ENCODE data around the gene THAP7.

THAP7 gene

DNA sequence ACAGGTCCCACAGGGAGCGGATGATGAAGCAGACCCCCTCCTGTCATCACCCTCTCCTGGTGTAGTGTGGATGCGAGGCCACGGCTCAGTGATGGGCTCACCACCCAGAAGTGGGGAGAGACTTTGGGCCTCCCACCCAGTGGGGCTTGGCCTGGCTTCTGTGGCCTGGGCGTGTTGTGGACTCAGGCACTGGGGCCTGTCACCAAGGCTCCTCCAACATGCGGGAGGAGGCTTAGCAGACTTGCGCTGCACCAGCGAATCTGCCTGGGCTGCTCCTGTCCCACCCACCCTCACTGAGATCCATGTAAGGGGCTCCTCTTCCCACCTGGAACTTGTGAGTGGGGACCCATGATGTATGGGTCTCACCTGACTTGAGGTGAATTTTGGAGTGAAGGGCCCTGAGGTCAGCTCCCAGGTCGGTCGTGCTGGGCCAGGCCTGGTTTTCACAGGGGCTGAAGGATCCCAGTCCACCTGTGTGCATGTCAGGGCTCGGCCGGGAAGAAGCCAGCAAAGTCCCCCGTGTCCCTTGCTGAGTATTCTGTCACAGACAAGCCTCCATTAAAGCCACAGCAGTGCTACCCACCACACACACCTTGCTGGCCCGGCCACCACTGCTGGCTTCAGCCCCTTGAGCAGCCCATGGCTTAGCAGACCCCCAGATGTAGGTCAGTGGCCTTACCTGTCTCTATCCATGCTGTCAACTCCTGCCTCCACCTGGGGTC is 4.2 kb downstream of the THAP7 start:
- no peaks in the 10 kb centered on the region for H3K36me3 Mint-ChIP-seq (ENCODE audit: low read depth)
- peaks cover 20% of the 10 kb centered on the region for H3K4me1 Mint-ChIP-seq
- H3K9me3 Mint-ChIP-seq: no peaks in the 10 kb centered on the region
- no peak for DNase-seq
- H3K27me3 Mint-ChIP-seq (ENCODE audit: low read depth, poor library complexity): peaks cover 5% of the 10 kb centered on the region
- H3K4me3 Mint-ChIP-seq: no peak overlapping the region
- TF ChIP-seq, protein P1, sequence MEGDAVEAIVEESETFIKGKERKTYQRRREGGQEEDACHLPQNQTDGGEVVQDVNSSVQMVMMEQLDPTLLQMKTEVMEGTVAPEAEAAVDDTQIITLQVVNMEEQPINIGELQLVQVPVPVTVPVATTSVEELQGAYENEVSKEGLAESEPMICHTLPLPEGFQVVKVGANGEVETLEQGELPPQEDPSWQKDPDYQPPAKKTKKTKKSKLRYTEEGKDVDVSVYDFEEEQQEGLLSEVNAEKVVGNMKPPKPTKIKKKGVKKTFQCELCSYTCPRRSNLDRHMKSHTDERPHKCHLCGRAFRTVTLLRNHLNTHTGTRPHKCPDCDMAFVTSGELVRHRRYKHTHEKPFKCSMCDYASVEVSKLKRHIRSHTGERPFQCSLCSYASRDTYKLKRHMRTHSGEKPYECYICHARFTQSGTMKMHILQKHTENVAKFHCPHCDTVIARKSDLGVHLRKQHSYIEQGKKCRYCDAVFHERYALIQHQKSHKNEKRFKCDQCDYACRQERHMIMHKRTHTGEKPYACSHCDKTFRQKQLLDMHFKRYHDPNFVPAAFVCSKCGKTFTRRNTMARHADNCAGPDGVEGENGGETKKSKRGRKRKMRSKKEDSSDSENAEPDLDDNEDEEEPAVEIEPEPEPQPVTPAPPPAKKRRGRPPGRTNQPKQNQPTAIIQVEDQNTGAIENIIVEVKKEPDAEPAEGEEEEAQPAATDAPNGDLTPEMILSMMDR (IDR thresholded peaks at IDR 0.05): no peak
- peak overlapping the region; percentile 82 for H3K27ac Mint-ChIP-seq

DNA sequence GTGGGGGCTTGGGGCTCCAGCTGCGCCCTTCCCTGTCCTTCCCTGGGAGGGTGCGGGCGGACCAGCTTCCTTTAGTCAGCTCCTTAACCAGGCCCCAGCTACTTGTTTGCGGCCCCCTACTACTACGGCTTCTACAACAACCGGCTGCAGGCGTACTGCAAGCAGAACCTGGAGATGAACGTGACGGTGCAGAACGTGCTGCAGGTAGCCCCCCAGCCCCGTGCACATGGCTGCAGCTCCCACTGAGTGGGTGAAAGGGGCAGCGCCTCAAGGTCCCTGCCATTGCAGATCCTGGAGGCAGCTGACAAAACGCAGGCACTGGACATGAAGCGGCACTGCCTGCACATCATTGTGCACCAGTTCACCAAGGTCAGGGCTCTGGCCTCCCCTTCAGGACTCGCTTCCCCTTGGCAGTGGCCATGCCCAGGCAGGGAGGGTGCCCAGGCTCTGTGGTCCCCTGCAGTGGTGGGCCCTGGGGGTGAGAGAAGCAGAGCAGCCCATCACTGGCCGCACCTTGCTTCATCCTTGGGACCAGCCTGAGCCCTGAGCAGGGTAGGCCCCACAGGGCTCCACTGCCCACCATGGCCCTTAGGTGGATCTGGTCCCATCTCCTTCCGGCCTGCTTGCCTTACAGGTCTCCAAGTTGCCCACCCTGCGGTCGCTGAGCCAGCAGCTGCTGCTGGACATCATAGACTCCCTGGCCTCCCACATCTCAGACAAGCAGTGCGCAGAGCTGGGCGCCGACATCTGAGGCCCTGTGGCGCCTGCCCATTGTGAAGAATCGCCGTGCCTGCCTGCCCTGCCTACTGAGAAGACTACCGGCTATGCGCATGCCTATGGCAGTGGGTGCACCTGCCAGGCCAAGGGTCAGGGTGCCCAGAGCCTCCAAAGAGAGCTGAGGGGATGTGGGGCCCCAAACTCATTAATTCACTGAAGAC is 5.1 kb downstream of the THAP7 start:
- no peak overlapping the region for H3K27ac Mint-ChIP-seq
- no peak overlapping the region for H3K4me3 Mint-ChIP-seq
- H3K4me1 Mint-ChIP-seq: peaks cover 18% of the 10 kb centered on the region
- no peak for DNase-seq
- peaks cover 5% of the 10 kb centered on the region for H3K27me3 Mint-ChIP-seq (ENCODE audit: low read depth, poor library complexity)
- TF ChIP-seq, protein P1 (IDR thresholded peaks at IDR 0.05): no peak
- H3K36me3 Mint-ChIP-seq (ENCODE audit: low read depth): no peaks in the 10 kb centered on the region
- no peaks in the 10 kb centered on the region for H3K9me3 Mint-ChIP-seq

DNA sequence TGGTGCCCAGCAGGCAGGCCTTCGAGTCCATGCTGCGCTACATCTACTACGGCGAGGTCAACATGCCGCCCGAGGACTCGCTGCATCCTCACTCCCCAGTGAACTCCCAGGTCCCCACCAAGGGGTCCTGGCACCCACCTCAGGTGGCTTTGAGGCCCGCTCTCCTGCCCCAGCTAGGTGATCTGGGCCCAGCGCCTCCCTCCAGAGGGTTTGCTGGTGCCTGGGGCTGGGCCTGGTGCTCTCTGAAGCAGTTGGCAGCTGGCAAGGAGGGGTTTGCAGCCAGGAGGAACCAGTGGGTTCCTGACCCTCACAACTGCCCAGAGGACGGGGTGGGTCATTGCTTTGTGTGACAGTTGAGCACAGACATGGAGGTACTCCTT is 5.9 kb downstream of the THAP7 start:
- TF ChIP-seq, protein P1 (IDR thresholded peaks at IDR 0.05): no peak
- no peak overlapping the region for H3K4me3 Mint-ChIP-seq
- no peaks in the 10 kb centered on the region for H3K36me3 Mint-ChIP-seq (ENCODE audit: low read depth)
- no peaks in the 10 kb centered on the region for H3K9me3 Mint-ChIP-seq
- peaks cover 11% of the 10 kb centered on the region for H3K4me1 Mint-ChIP-seq
- no peak overlapping the region for H3K27ac Mint-ChIP-seq
- H3K27me3 Mint-ChIP-seq (ENCODE audit: low read depth, poor library complexity): no peaks in the 10 kb centered on the region
- no peak for DNase-seq

DNA sequence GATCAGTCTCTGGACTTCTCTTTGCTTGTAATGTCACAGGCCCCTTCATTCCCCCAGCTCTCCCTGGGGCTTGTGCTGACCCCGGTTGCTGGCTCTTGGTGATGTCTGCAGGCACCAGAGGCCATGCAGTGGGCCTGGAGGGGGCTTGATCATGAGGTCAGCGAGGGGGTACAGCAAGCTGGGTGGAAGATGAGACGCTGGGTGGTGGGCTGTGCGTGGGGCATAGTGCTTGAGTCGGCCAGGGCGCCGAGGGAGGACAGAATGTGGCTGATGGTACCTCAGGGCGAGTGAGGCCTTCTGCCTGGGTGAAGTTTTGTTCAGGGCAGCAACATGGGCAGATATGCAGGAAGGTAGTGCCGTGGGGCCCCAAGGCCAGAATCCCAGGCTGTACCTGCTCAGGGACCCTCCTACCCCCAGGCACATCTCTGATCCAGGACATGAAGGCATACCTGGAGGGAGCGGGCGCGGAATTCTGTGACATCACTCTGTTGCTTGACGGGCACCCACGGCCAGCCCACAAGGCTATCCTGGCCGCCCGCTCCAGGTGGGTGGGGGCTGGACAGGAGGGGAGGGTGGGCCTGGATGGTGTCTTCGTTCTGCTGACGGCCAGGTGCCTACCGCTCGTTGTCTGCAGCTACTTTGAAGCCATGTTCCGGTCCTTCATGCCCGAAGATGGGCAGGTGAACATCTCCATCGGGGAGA is 6.4 kb downstream of the THAP7 start:
- Mint-ChIP-seq H3K4me3 (no peak overlapping the region), H3K36me3 (ENCODE audit: low read depth) (no peaks in the 10 kb centered on the region), H3K9me3 (no peaks in the 10 kb centered on the region), H3K27me3 (ENCODE audit: low read depth, poor library complexity) (no peaks in the 10 kb centered on the region), H3K27ac (peak overlapping the region; percentile 48), H3K4me1 (peaks cover 5% of the 10 kb centered on the region)
- TF ChIP-seq, protein P1 (IDR thresholded peaks at IDR 0.05): no peak
- DNase-seq: no peak

DNA sequence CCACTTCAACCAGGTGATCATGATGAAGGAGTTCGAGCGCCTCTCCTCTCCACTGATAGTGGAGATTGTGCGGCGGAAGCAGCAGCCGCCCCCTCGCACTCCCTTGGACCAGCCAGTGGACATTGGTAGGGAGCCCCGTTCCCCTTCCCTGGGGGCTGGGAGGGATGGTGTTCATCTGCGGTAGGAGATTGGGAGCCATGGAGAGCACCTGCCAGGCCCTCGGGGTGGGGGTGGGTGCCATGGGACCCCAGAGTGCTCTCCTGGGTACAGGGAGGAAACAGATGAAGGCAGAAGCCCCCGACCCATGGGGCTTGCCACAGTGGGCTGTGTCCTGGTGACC is 7.0 kb downstream of the THAP7 start:
- Mint-ChIP-seq H3K36me3 (ENCODE audit: low read depth) (no peaks in the 10 kb centered on the region), H3K27ac (no peak overlapping the region), H3K4me1 (no peaks in the 10 kb centered on the region), H3K27me3 (ENCODE audit: low read depth, poor library complexity) (no peaks in the 10 kb centered on the region), H3K9me3 (no peaks in the 10 kb centered on the region), H3K4me3 (no peak overlapping the region)
- no peak for DNase-seq
- TF ChIP-seq, protein P1 (IDR thresholded peaks at IDR 0.05): no peak
